ENCODE measurements around the gene HOXC6. TPM values are rescaled to one million over a fixed set of nuclear protein-coding genes. Genes with fewer than 3 reads are reported as not detected.

Gene HOXC6
- total RNA-seq, 4 donors from 2014 or later, result 0.21 to 1.1 (median 0.30) TPM; not detected in 1

- Histone ChIP-seq H3K4me3 (no peak overlapping the region), H3K27me3 (peaks cover 0 to 16% (median 0%) of the 10 kb centered on the region in 4 donors), H3K9me3 (no peaks in the 10 kb centered on the region), H3K36me3 (no peaks in the 10 kb centered on the region), H3K27ac (no peak overlapping the region), H3K4me1 (peaks cover 0 to 9% (median 0%) of the 10 kb centered on the region in 3 donors)
- no peak for DNase-seq
- 59 to 80% methylated on average over 2 to 4 of the region's 4 CpGs for WGBS, 2 donors
- intact Hi-C loops (cut with DNase I), result no loop called here
- no peak for TF ChIP-seq POLR2A (IDR thresholded peaks at IDR 0.05)
- TF ChIP-seq, protein P1, sequence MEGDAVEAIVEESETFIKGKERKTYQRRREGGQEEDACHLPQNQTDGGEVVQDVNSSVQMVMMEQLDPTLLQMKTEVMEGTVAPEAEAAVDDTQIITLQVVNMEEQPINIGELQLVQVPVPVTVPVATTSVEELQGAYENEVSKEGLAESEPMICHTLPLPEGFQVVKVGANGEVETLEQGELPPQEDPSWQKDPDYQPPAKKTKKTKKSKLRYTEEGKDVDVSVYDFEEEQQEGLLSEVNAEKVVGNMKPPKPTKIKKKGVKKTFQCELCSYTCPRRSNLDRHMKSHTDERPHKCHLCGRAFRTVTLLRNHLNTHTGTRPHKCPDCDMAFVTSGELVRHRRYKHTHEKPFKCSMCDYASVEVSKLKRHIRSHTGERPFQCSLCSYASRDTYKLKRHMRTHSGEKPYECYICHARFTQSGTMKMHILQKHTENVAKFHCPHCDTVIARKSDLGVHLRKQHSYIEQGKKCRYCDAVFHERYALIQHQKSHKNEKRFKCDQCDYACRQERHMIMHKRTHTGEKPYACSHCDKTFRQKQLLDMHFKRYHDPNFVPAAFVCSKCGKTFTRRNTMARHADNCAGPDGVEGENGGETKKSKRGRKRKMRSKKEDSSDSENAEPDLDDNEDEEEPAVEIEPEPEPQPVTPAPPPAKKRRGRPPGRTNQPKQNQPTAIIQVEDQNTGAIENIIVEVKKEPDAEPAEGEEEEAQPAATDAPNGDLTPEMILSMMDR (IDR thresholded peaks at IDR 0.05), result no peak
These were observed 40.3 kb downstream of the HOXC6 start for GRCh38 chr12:54068418-54069070.

DNA sequence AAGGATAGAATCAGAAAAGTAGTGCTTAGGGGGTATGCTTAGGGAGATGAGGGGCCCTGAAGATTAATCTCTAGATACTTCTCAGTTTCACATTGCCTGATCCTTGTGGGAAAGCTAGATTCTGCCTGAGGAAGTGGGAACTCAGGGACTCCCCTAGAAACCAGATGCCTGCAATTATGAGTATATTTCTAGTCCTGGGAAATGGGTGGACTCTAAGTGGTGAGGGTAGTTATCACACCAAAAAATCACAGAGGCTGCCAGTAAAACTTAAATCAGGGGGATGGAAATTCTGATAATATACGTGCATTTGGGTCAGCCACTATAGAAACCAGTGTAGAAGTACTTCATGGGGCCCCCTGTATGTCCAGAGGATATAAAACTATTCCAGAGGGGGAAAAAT lies 43.7 kb downstream of the HOXC6 start:
- no peak overlapping the region for H3K4me3 ChIP-seq
- no peaks in the 10 kb centered on the region for H3K27me3 ChIP-seq
- H3K36me3 ChIP-seq, result no peaks in the 10 kb centered on the region
- H3K9me3 ChIP-seq, result no peaks in the 10 kb centered on the region
- peaks cover 0 to 9% (median 0%) of the 10 kb centered on the region in 3 donors for H3K4me1 ChIP-seq
- no peak for DNase-seq
- 55 to 64% methylated on average over 1 of the region's 1 CpG for WGBS, 2 donors
- TF ChIP-seq, protein P1 (IDR thresholded peaks at IDR 0.05), result no peak
- intact Hi-C loops (cut with DNase I), result no loop called here
- no peak overlapping the region for H3K27ac ChIP-seq

GRCh38 chr12:54074308-54074707 lies 46.1 kb downstream of the HOXC6 start:
- peaks cover 0 to 3% (median 0%) of the 10 kb centered on the region in 4 donors for H3K27me3 ChIP-seq
- H3K4me3 ChIP-seq, result no peak overlapping the region
- 73 to 80% methylated on average over 6 of the region's 6 CpGs for WGBS, 2 donors
- H3K4me1 ChIP-seq, result peaks cover 0 to 15% (median 0%) of the 10 kb centered on the region in 3 donors
- H3K9me3 ChIP-seq, result no peaks in the 10 kb centered on the region
- DNase-seq, result no peak
- no peak overlapping the region for H3K27ac ChIP-seq
- intact Hi-C loops (cut with DNase I), result no loop called here
- no peak for TF ChIP-seq POLR2A (IDR thresholded peaks at IDR 0.05)
- TF ChIP-seq, protein P1 (IDR thresholded peaks at IDR 0.05), result no peak
- no peaks in the 10 kb centered on the region for H3K36me3 ChIP-seq

DNA sequence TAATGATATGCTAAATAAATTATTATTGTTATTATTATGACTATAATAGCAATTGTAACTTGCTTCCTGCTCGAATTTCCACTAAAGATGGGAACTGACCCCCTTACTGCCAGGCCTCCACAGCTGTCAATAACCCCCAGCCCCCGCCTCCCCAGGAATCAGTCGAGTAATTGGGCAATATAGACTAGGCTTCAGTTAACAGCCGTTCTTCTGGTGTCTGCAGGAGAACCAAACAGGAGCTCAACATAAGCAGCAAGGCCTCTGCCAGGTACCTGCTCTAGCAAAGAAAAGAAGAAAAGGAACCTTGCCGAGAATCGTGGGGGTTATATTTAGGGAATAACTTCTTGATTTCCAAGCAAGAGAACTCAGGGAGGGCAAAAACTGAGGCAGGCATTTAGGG lies 47.2 kb downstream of the HOXC6 start:
- H3K27ac ChIP-seq, result no peak overlapping the region
- TF ChIP-seq, protein P1 (IDR thresholded peaks at IDR 0.05), result no peak
- TF ChIP-seq POLR2A (IDR thresholded peaks at IDR 0.05), result no peak
- H3K9me3 ChIP-seq, result no peaks in the 10 kb centered on the region
- no peak overlapping the region for H3K4me3 ChIP-seq
- H3K36me3 ChIP-seq, result no peaks in the 10 kb centered on the region
- peaks cover 0 to 3% (median 0%) of the 10 kb centered on the region in 4 donors for H3K27me3 ChIP-seq
- intact Hi-C loops (cut with DNase I), result no loop called here
- DNase-seq, result no peak
- WGBS, 2 donors, result 56 to 71% methylated on average over 6 of the region's 6 CpGs
- peaks cover 0 to 21% (median 0%) of the 10 kb centered on the region in 3 donors for H3K4me1 ChIP-seq

GRCh38 chr12:54075974-54076373 lies 47.7 kb downstream of the HOXC6 start:
- Histone ChIP-seq H3K36me3 (no peaks in the 10 kb centered on the region), H3K27me3 (peaks cover 0 to 3% (median 0%) of the 10 kb centered on the region in 4 donors), H3K4me1 (peaks cover 0 to 27% (median 0%) of the 10 kb centered on the region in 3 donors), H3K27ac (no peak overlapping the region), H3K4me3 (no peak overlapping the region), H3K9me3 (no peaks in the 10 kb centered on the region)
- intact Hi-C loops (cut with DNase I), result no loop called here
- no peak for DNase-seq
- no peak for TF ChIP-seq POLR2A (IDR thresholded peaks at IDR 0.05)
- TF ChIP-seq, protein P1 (IDR thresholded peaks at IDR 0.05), result no peak

Data from esophagus squamous epithelium (tissue), 5 donors.